RWPE2 (cell line): ENCODE results near the gene PLEKHG2.
A peak's percentile ranks its signal among the peaks of the same experiment; 100 is the strongest.

Source experiments
- ATAC-seq: fragments of 200-7000 bp; cut with Tn5 transposase; 3 replicates; pipeline ENCODE4 v1.9.1; 2021; ENCODE audit warnings: low read depth
- DNase-seq: peaks from one replicate; pipeline ENCODE4 v3.0.0-alpha.2; 2020; ENCODE audit warnings: low spot score
- H3K27ac ChIP-seq: fragments of 450-650 bp; 2 replicates; pipeline ENCODE4 v1.5.1; 2017; ENCODE audit warnings: mild to moderate bottlenecking; ENCODE audit not compliant: poor library complexity, severe bottlenecking
- H3K27me3 ChIP-seq: fragments of 250-450 bp; sonication (Bioruptor Pico); 2 replicates; pipeline ENCODE4 v1.5.1; 2021; ENCODE audit warnings: mild to moderate bottlenecking, moderate library complexity; ENCODE audit not compliant: insufficient read depth, poor library complexity, severe bottlenecking
- H3K36me3 ChIP-seq: fragments of 250-450 bp; sonication (Bioruptor Pico); 2 replicates; pipeline ENCODE4 v1.5.1; 2020; ENCODE audit warnings: low read depth, mild to moderate bottlenecking, moderate library complexity
- H3K4me1 ChIP-seq: fragments of 250-450 bp; sonication (Bioruptor Pico); 2 replicates; pipeline ENCODE4 v1.5.1; 2021; ENCODE audit warnings: mild to moderate bottlenecking, moderate library complexity; ENCODE audit not compliant: insufficient read depth, poor library complexity, severe bottlenecking
- H3K4me3 ChIP-seq: fragments of 250-450 bp; sonication (Bioruptor Pico); 2 replicates; pipeline ENCODE4 v1.5.1; 2021; ENCODE audit warnings: mild to moderate bottlenecking, moderate library complexity; ENCODE audit not compliant: severe bottlenecking
- H3K9me3 ChIP-seq: fragments of 250-450 bp; sonication (Bioruptor Pico); 2 replicates; pipeline ENCODE4 v1.5.1; 2021; ENCODE audit warnings: mild to moderate bottlenecking, moderate library complexity; ENCODE audit not compliant: severe bottlenecking
- TF ChIP-seq, protein P1 (sequence below): fragments of 450-650 bp; IDR thresholded peaks from one replicate; pipeline ENCODE4 v1.5.1; 2017; ENCODE audit warnings: mild to moderate bottlenecking, moderate library complexity; ENCODE audit not compliant: poor library complexity, severe bottlenecking

The PLEKHG2 gene, protein sequence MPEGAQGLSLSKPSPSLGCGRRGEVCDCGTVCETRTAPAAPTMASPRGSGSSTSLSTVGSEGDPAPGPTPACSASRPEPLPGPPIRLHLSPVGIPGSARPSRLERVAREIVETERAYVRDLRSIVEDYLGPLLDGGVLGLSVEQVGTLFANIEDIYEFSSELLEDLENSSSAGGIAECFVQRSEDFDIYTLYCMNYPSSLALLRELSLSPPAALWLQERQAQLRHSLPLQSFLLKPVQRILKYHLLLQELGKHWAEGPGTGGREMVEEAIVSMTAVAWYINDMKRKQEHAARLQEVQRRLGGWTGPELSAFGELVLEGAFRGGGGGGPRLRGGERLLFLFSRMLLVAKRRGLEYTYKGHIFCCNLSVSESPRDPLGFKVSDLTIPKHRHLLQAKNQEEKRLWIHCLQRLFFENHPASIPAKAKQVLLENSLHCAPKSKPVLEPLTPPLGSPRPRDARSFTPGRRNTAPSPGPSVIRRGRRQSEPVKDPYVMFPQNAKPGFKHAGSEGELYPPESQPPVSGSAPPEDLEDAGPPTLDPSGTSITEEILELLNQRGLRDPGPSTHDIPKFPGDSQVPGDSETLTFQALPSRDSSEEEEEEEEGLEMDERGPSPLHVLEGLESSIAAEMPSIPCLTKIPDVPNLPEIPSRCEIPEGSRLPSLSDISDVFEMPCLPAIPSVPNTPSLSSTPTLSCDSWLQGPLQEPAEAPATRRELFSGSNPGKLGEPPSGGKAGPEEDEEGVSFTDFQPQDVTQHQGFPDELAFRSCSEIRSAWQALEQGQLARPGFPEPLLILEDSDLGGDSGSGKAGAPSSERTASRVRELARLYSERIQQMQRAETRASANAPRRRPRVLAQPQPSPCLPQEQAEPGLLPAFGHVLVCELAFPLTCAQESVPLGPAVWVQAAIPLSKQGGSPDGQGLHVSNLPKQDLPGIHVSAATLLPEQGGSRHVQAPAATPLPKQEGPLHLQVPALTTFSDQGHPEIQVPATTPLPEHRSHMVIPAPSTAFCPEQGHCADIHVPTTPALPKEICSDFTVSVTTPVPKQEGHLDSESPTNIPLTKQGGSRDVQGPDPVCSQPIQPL (N-terminal part only)

DNA sequence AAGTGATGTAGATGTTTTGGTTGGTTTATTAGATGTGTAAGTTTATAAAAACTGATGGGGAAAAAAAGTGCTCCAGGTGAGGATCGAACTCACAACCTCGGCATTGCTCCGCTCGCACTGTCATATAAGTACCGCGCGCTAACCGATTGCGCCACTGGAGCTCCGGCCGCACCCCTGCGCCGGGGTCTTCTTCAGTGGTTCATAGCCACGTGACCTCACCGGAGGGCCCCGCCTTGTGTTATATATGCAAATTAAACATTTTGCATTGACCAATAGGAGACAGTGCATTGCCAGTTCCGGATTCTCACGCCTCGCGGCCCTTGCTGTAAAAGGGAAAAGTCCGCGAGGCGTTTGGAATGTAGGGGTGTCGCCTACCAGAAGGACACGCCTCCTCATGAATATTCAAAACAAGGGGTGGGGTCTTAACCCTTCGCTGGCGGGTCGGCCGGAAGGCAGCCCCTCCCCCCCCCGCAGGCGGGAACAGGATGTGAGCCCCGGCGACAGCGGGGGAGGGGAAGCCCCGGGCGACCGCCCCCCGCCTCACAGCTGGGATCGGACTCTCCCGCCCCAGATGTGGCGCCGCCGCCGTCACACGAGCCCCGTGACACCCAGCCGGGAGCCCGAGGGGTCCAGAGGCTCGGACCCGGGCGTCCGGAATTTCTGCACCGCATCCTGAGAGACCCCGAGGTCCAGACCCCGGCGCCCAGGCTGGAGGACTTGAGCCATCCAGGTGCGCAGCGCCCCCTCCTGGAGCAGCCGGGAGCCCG is at the start of gene PLEKHG2:
PLEKHG2 (plus strand) TSS at position 570 of the 767 bp plus-strand sequence. CDS start 1,418 bp downstream, outside the sequence.
- H3K4me3 ChIP-seq: peak within 1 kb of the TSS; percentile 84
- H3K36me3 ChIP-seq: peaks cover 40% of the 10 kb centered on the region
- H3K9me3 ChIP-seq: no peaks in the 10 kb centered on the region
- H3K4me1 ChIP-seq: peaks cover 13% of the 10 kb centered on the region
- peak within 1 kb of the TSS; percentile 97 for H3K27ac ChIP-seq
- DNase-seq (peak; percentile 97), ATAC-seq (peak; percentile 57)
- H3K27me3 ChIP-seq: no peaks in the 10 kb centered on the region
- TF ChIP-seq, protein P1, sequence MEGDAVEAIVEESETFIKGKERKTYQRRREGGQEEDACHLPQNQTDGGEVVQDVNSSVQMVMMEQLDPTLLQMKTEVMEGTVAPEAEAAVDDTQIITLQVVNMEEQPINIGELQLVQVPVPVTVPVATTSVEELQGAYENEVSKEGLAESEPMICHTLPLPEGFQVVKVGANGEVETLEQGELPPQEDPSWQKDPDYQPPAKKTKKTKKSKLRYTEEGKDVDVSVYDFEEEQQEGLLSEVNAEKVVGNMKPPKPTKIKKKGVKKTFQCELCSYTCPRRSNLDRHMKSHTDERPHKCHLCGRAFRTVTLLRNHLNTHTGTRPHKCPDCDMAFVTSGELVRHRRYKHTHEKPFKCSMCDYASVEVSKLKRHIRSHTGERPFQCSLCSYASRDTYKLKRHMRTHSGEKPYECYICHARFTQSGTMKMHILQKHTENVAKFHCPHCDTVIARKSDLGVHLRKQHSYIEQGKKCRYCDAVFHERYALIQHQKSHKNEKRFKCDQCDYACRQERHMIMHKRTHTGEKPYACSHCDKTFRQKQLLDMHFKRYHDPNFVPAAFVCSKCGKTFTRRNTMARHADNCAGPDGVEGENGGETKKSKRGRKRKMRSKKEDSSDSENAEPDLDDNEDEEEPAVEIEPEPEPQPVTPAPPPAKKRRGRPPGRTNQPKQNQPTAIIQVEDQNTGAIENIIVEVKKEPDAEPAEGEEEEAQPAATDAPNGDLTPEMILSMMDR: peak; percentile 81

DNA sequence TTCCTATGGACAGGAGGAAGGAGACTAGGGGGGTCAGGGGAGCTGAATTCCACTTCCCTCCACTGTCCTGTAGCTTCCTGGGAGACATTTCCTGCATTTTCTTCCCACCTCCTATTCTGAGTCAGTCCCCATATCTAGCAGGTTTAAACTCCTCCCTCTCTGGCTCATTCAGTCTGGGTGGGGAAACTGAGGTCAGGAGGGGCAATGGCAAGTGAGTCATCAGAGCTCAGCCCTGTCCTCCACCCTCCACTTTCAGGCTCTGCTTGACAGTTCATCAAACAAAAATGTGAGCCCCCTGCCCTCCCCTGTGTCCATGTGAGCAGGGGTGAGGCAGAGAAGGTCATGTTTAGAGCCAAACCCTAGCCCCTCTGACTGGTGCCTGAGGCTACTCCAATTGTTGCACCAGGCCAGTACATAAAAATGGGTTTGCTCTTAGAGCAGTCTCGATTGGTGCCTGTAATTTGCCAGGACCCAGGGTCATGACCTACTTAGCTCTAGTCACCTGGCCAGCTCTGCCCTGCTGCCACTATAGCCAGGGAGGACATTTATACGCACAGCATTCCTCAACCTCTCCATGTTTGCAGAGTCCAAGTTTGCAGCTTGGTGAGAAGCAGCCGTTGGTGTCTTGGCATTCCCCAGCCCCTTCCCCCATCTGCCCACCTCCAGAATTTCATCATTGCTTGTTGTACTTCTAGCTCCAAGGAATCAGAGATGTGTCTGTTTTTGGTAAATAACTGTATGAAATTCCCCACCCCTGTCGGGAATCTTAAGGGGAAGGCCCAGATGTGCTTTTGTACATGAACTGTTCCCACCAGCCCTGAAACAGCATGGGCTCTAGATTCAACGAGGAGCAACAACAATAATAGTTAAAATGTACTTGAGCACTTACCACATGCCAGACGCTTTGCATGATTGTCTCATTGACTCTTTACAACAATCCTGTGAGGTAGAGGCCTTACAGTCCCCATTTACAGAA is 49.5 kb upstream of the PLEKHG2 start:
- Histone ChIP-seq H3K9me3 (no peaks in the 10 kb centered on the region), H3K4me3 (no peak overlapping the region), H3K27me3 (no peaks in the 10 kb centered on the region), H3K36me3 (peaks cover 32% of the 10 kb centered on the region), H3K4me1 (peaks cover 14% of the 10 kb centered on the region), H3K27ac (peak overlapping the region; percentile 65)
- TF ChIP-seq, protein P1: no peak
- ATAC-seq: peak; percentile 73
- no peak for DNase-seq

- TF ChIP-seq, protein P1: no peak
- H3K9me3 ChIP-seq: no peaks in the 10 kb centered on the region
- peaks cover 22% of the 10 kb centered on the region for H3K36me3 ChIP-seq
- H3K4me1 ChIP-seq: peaks cover 14% of the 10 kb centered on the region
- no peak overlapping the region for H3K4me3 ChIP-seq
- peak overlapping the region; percentile 65 for H3K27ac ChIP-seq
- H3K27me3 ChIP-seq: no peaks in the 10 kb centered on the region
- ATAC-seq: no peak
- DNase-seq: no peak
Measured at GRCh38 chr19:39363901-39364457, 48.5 kb upstream of the PLEKHG2 start.

DNA sequence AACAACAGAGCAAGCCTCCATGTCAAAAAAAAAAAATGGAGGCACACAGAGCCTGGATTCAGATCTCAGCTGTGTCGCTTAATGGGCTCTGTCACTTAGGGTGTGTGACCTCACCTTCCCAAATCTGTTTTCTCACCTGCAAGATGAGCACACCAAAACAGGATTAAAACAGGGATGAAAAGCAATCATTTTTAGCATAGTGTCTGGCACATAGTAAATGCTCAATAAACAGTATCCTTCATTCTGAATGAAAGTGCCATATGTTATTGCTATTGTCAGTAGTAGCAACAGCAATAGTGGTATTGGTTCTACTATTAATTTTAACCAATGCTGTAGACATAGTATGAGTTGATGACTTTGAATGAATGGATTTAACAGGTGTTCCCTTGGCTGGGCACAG is 46.9 kb upstream of the PLEKHG2 start:
- Histone ChIP-seq H3K27me3 (no peaks in the 10 kb centered on the region), H3K4me3 (no peak overlapping the region), H3K4me1 (peaks cover 14% of the 10 kb centered on the region), H3K36me3 (peaks cover 17% of the 10 kb centered on the region), H3K9me3 (no peaks in the 10 kb centered on the region), H3K27ac (no peak overlapping the region)
- TF ChIP-seq, protein P1: no peak
- no peak for ATAC-seq
- no peak for DNase-seq
